Measurements from ENCODE around the gene RDH5. TPM values are rescaled to one million over a fixed set of nuclear protein-coding genes. Genes with fewer than 3 reads are reported as not detected.

Gene RDH5
- total RNA-seq, 1 experiment from 2014 or later = 5.1 TPM

- Histone ChIP-seq H3K9me3 (ENCODE audit: low read length) (no peaks in the 10 kb centered on the region), H3K27me3 (ENCODE audit: low read length) (no peaks in the 10 kb centered on the region), H3K9me2 (replicated peaks; ENCODE audit: low read length) (no peaks in the 10 kb centered on the region), H2AFZ (ENCODE audit: low read length) (no peak overlapping the region), H3K4me2 (ENCODE audit: low read length) (no peak overlapping the region), H3F3A (ENCODE audit: low read length, unreplicated experiment) (no peaks in the 10 kb centered on the region), H4K20me1 (ENCODE audit: low read length) (no peaks in the 10 kb centered on the region), H3K27ac (ENCODE audit: low read length) (no peak overlapping the region), H3K79me2 (ENCODE audit: low read length) (no peaks in the 10 kb centered on the region; the same call in 1 of the 2 replicates), H3K9ac (ENCODE audit: low read length) (no peak overlapping the region), H3K36me3 (ENCODE audit: low read depth, low read length) (no peaks in the 10 kb centered on the region), H3K4me1 (ENCODE audit: insufficient read depth, low read length) (no peaks in the 10 kb centered on the region), H3K4me3 (ENCODE audit: low read length) (no peak overlapping the region)
- BruUV-seq (replicated peaks) = no TSS peak
- DNase-seq (no peak), ATAC-seq (no peak)
- CTCF ChIA-PET = no interaction called here
- intact Hi-C loops (cut with micrococcal nuclease) = no loop called here
- TF ChIP-seq EZH2phosphoT487 (IDR thresholded peaks at IDR 0.05; ENCODE audit: borderline replicate concordance, low read length) (no peak), CTCF (conservative IDR thresholded peaks at IDR 0.05; ENCODE audit: low read depth, low read length) (no peak), EZH2 (IDR thresholded peaks at IDR 0.05; ENCODE audit: low read length, unreplicated experiment) (no peak)
- POLR2A ChIA-PET (ENCODE audit: unreplicated experiment) = no interaction called here
Measured at GRCh38 chr12:55687746-55688145, 32.4 kb upstream of the RDH5 start.

- BruUV-seq (replicated peaks) = no TSS peak
- Histone ChIP-seq H2AFZ (ENCODE audit: low read length) (no peak overlapping the region), H3K4me3 (ENCODE audit: low read length) (no peak overlapping the region), H3K9me2 (replicated peaks; ENCODE audit: low read length) (no peaks in the 10 kb centered on the region), H3K4me2 (ENCODE audit: low read length) (no peak overlapping the region), H3K4me1 (ENCODE audit: insufficient read depth, low read length) (no peaks in the 10 kb centered on the region), H3K27ac (ENCODE audit: low read length) (no peak overlapping the region), H3K9ac (ENCODE audit: low read length) (no peak overlapping the region), H3K36me3 (ENCODE audit: low read depth, low read length) (no peaks in the 10 kb centered on the region), H3K27me3 (ENCODE audit: low read length) (no peaks in the 10 kb centered on the region), H3K9me3 (ENCODE audit: low read length) (no peaks in the 10 kb centered on the region), H3F3A (ENCODE audit: low read length, unreplicated experiment) (no peaks in the 10 kb centered on the region), H4K20me1 (ENCODE audit: low read length) (no peaks in the 10 kb centered on the region), H3K79me2 (ENCODE audit: low read length) (no peaks in the 10 kb centered on the region)
- intact Hi-C loops (cut with micrococcal nuclease) = no loop called here
- ATAC-seq = no peak
- TF ChIP-seq EZH2phosphoT487 (IDR thresholded peaks at IDR 0.05; ENCODE audit: borderline replicate concordance, low read length) = no peak
- no peak for TF ChIP-seq EZH2 (IDR thresholded peaks at IDR 0.05; ENCODE audit: low read length, unreplicated experiment)
- TF ChIP-seq CTCF (conservative IDR thresholded peaks at IDR 0.05; ENCODE audit: low read depth, low read length) = no peak
- DNase-seq = no peak
- POLR2A ChIA-PET (ENCODE audit: unreplicated experiment) = no interaction called here
- CTCF ChIA-PET = no interaction called here
Measured at GRCh38 chr12:55688716-55689655, 31.2 kb upstream of the RDH5 start.

All from PC-3 (cell line).